Measurements from ENCODE around the gene TRPC4AP.

GRCh38 chr20:34976286-34976685 lies 116.3 kb downstream of the TRPC4AP start:
- TF ChIP-seq, protein P1, sequence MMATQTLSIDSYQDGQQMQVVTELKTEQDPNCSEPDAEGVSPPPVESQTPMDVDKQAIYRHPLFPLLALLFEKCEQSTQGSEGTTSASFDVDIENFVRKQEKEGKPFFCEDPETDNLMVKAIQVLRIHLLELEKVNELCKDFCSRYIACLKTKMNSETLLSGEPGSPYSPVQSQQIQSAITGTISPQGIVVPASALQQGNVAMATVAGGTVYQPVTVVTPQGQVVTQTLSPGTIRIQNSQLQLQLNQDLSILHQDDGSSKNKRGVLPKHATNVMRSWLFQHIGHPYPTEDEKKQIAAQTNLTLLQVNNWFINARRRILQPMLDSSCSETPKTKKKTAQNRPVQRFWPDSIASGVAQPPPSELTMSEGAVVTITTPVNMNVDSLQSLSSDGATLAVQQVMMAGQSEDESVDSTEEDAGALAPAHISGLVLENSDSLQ (IDR thresholded peaks at IDR 0.05) = no peak
- no peak for TF ChIP-seq CHD4 (IDR thresholded peaks at IDR 0.05)
- no peak for TF ChIP-seq RCOR1 (conservative IDR thresholded peaks at IDR 0.05; ENCODE audit: low read depth, low read length)
- TF ChIP-seq IKZF1 (conservative IDR thresholded peaks at IDR 0.05) = no peak
- TF ChIP-seq POLR2A (IDR thresholded peaks at IDR 0.05; ENCODE audit: low read depth, low read length) = no peak

Measured in GM12878 (cell line).